ENCODE results near the gene WDR37.
A peak's percentile ranks its signal among the peaks of the same experiment; 100 is the strongest.

WDR37 gene

GRCh38 chr10:1056326-1057105 lies at the start of gene WDR37 (continued):
- TF ChIP-seq, protein P1, sequence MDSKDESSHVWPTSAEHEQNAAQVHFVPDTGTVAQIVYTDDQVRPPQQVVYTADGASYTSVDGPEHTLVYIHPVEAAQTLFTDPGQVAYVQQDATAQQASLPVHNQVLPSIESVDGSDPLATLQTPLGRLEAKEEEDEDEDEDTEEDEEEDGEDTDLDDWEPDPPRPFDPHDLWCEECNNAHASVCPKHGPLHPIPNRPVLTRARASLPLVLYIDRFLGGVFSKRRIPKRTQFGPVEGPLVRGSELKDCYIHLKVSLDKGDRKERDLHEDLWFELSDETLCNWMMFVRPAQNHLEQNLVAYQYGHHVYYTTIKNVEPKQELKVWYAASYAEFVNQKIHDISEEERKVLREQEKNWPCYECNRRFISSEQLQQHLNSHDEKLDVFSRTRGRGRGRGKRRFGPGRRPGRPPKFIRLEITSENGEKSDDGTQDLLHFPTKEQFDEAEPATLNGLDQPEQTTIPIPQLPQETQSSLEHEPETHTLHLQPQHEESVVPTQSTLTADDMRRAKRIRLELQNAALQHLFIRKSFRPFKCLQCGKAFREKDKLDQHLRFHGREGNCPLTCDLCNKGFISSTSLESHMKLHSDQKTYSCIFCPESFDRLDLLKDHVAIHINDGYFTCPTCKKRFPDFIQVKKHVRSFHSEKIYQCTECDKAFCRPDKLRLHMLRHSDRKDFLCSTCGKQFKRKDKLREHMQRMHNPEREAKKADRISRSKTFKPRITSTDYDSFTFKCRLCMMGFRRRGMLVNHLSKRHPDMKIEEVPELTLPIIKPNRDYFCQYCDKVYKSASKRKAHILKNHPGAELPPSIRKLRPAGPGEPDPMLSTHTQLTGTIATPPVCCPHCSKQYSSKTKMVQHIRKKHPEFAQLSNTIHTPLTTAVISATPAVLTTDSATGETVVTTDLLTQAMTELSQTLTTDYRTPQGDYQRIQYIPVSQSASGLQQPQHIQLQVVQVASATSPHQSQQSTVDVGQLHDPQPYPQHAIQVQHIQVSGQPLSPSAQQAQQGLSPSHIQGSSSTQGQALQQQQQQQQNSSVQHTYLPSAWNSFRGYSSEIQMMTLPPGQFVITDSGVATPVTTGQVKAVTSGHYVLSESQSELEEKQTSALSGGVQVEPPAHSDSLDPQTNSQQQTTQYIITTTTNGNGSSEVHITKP (tag by site-specific recombination; IDR thresholded peaks at IDR 0.05), result no peak
- TF ChIP-seq ZBTB20 (tag by site-specific recombination; IDR thresholded peaks at IDR 0.05), result peak; percentile 97; the same call in 1 of the 2 replicates
- no peak for TF ChIP-seq ZNF292 (tag by site-specific recombination; IDR thresholded peaks at IDR 0.05; ENCODE audit: borderline replicate concordance, low read depth)
- no peak for TF ChIP-seq ZNF266 (tag by site-specific recombination; IDR thresholded peaks at IDR 0.05; ENCODE audit: low read depth)
- peak; percentile 69 for TF ChIP-seq GLIS1 (tag by site-specific recombination; IDR thresholded peaks at IDR 0.05)
- TF ChIP-seq ZNF473 (tag by site-specific recombination; IDR thresholded peaks at IDR 0.05), result no peak
- no peak for TF ChIP-seq GLI4 (tag by site-specific recombination; IDR thresholded peaks at IDR 0.05)
- TF ChIP-seq ZNF558 (tag by site-specific recombination; IDR thresholded peaks at IDR 0.05), result no peak
- no peak for TF ChIP-seq ZNF670 (tag by site-specific recombination; IDR thresholded peaks at IDR 0.05; ENCODE audit: low read depth)
- TF ChIP-seq ZFP3 (tag by site-specific recombination; IDR thresholded peaks at IDR 0.05; ENCODE audit: low read depth), result no peak
- TF ChIP-seq ZNF140 (tag by site-specific recombination; IDR thresholded peaks at IDR 0.05), result no peak
- no peak for TF ChIP-seq ZNF654 (tag by site-specific recombination; IDR thresholded peaks at IDR 0.05; ENCODE audit: low read depth)
- no peak for TF ChIP-seq ZNF10 (tag by site-specific recombination; IDR thresholded peaks at IDR 0.05)
- 0 out of 2 replicates have a peak, but pooled peaks have one; percentile 22 for TF ChIP-seq BCL11B (tag by site-specific recombination; IDR thresholded peaks at IDR 0.05; ENCODE audit: low read depth)
- TF ChIP-seq, protein P2, sequence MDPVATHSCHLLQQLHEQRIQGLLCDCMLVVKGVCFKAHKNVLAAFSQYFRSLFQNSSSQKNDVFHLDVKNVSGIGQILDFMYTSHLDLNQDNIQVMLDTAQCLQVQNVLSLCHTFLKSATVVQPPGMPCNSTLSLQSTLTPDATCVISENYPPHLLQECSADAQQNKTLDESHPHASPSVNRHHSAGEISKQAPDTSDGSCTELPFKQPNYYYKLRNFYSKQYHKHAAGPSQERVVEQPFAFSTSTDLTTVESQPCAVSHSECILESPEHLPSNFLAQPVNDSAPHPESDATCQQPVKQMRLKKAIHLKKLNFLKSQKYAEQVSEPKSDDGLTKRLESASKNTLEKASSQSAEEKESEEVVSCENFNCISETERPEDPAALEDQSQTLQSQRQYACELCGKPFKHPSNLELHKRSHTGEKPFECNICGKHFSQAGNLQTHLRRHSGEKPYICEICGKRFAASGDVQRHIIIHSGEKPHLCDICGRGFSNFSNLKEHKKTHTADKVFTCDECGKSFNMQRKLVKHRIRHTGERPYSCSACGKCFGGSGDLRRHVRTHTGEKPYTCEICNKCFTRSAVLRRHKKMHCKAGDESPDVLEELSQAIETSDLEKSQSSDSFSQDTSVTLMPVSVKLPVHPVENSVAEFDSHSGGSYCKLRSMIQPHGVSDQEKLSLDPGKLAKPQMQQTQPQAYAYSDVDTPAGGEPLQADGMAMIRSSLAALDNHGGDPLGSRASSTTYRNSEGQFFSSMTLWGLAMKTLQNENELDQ (tag by site-specific recombination; IDR thresholded peaks at IDR 0.05; ENCODE audit: low read depth), result no peak
- peak; percentile 8; the same call in 1 of the 2 replicates for TF ChIP-seq ZNF184 (tag by site-specific recombination; IDR thresholded peaks at IDR 0.05)
- TF ChIP-seq, protein P3, sequence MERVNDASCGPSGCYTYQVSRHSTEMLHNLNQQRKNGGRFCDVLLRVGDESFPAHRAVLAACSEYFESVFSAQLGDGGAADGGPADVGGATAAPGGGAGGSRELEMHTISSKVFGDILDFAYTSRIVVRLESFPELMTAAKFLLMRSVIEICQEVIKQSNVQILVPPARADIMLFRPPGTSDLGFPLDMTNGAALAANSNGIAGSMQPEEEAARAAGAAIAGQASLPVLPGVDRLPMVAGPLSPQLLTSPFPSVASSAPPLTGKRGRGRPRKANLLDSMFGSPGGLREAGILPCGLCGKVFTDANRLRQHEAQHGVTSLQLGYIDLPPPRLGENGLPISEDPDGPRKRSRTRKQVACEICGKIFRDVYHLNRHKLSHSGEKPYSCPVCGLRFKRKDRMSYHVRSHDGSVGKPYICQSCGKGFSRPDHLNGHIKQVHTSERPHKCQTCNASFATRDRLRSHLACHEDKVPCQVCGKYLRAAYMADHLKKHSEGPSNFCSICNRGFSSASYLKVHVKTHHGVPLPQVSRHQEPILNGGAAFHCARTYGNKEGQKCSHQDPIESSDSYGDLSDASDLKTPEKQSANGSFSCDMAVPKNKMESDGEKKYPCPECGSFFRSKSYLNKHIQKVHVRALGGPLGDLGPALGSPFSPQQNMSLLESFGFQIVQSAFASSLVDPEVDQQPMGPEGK (tag by site-specific recombination; IDR thresholded peaks at IDR 0.05), result peak; percentile 93
- TF ChIP-seq ZNF580 (tag by site-specific recombination; IDR thresholded peaks at IDR 0.05), result peak; percentile 91
- TF ChIP-seq SCRT1 (tag by site-specific recombination; IDR thresholded peaks at IDR 0.05; ENCODE audit: borderline replicate concordance), result peak; percentile 50; the same call in 1 of the 2 replicates
- peak; percentile 88 for TF ChIP-seq ZBTB26 (tag by site-specific recombination; optimal IDR thresholded peaks at IDR 0.05)
- no peak for TF ChIP-seq ZNF560 (tag by site-specific recombination; IDR thresholded peaks at IDR 0.05; ENCODE audit: borderline replicate concordance)
- TF ChIP-seq ZNF501 (tag by site-specific recombination; IDR thresholded peaks at IDR 0.05), result peak; percentile 56
- TF ChIP-seq, protein P4, sequence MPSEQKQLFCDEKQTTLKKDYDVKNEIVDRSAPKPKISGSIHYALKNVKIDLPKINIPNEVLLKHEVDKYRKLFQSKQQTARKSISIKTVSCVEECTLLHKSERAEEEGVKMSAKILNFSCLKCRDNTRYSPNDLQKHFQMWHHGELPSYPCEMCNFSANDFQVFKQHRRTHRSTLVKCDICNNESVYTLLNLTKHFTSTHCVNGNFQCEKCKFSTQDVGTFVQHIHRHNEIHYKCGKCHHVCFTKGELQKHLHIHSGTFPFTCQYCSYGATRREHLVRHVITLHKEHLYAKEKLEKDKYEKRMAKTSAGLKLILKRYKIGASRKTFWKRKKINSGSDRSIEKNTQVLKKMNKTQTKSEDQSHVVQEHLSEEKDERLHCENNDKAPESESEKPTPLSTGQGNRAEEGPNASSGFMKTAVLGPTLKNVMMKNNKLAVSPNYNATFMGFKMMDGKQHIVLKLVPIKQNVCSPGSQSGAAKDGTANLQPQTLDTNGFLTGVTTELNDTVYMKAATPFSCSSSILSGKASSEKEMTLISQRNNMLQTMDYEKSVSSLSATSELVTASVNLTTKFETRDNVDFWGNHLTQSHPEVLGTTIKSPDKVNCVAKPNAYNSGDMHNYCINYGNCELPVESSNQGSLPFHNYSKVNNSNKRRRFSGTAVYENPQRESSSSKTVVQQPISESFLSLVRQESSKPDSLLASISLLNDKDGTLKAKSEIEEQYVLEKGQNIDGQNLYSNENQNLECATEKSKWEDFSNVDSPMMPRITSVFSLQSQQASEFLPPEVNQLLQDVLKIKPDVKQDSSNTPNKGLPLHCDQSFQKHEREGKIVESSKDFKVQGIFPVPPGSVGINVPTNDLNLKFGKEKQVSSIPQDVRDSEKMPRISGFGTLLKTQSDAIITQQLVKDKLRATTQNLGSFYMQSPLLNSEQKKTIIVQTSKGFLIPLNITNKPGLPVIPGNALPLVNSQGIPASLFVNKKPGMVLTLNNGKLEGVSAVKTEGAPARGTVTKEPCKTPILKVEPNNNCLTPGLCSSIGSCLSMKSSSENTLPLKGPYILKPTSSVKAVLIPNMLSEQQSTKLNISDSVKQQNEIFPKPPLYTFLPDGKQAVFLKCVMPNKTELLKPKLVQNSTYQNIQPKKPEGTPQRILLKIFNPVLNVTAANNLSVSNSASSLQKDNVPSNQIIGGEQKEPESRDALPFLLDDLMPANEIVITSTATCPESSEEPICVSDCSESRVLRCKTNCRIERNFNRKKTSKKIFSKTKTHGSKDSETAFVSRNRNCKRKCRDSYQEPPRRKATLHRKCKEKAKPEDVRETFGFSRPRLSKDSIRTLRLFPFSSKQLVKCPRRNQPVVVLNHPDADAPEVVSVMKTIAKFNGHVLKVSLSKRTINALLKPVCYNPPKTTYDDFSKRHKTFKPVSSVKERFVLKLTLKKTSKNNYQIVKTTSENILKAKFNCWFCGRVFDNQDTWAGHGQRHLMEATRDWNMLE (tag by site-specific recombination; conservative IDR thresholded peaks at IDR 0.05; ENCODE audit: low read depth), result peak; percentile 97
- peak; percentile 70; the same call in 1 of the 2 replicates for TF ChIP-seq SCRT2 (tag by site-specific recombination; IDR thresholded peaks at IDR 0.05)

Data from HEK293 (cell line).